ENCODE data around the gene MAP1LC3B2.

The MAP1LC3B2 gene

DNA sequence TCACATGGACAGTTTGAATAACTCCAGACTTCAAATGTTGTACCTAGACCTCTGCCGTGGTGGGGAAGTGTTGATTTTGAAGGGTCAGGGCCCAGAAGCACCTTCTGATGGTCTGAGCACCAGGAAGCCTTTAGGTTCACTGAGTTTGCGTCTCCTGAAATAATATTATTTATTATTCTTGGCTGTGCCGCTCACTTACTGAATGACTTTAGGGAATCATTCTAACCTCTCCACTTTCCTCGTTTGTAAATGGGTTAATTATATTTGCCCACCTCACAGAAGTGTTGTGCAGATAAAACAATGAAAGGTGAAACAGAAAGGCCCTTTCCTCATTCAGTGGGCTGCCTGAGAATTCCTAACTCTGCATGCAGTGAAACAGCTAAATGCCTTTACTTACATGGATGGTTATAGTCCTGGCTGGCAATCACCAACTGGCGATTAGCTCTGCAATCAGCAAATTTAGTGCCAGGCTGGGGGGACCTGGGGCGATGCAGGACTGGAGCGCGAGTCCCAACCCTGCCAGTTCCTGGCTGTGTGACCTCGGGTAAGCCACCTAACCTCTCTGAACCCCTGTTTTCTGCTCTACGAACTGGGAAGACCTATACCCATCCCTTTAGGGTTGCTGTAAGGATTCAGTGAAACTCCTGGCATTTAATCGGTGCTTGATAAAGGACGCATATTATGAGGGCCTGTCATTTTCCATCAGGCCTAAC, 57.5 kb downstream of the MAP1LC3B2 start:
- DNase-seq: no peak

DNA sequence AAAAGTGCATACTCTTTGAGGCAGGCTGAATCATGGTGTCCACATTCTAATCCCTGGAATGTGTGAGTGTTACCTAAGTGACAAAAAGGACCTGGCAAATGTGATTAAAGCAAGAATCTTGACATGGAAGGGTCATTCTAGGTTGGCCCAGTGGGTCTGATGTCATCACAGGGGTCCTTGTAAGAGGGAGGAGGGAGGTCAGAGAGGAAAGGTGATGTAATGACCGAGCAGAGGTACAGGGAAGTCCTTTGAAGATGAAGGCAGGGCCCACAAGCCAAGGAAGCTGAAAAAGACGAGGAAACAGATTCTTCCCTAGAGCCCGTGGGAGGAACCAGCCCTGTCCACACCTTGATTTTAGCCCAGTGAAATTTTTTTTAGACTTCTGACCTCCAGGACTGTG, 60.1 kb downstream of the MAP1LC3B2 start:
- no peak for DNase-seq

DNA sequence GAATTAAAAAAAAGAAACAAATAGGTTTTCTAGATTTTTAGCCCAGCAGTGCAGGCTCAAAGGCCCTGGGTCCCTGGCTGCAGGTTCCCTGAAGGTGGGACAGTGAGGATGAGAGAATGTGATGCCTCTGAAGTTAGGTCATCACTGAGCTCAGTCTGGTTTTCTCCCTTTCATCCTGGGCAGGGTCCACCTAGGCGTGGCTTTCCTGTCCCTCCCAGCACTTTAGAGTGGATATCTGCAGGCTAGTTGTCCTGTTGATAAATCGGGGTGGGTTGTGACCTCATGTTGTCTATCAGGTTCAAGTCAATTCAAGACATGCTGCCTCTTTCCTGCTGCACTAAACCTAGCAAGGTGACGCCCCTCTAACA, 60.9 kb downstream of the MAP1LC3B2 start:
- DNase-seq: no peak

DNA sequence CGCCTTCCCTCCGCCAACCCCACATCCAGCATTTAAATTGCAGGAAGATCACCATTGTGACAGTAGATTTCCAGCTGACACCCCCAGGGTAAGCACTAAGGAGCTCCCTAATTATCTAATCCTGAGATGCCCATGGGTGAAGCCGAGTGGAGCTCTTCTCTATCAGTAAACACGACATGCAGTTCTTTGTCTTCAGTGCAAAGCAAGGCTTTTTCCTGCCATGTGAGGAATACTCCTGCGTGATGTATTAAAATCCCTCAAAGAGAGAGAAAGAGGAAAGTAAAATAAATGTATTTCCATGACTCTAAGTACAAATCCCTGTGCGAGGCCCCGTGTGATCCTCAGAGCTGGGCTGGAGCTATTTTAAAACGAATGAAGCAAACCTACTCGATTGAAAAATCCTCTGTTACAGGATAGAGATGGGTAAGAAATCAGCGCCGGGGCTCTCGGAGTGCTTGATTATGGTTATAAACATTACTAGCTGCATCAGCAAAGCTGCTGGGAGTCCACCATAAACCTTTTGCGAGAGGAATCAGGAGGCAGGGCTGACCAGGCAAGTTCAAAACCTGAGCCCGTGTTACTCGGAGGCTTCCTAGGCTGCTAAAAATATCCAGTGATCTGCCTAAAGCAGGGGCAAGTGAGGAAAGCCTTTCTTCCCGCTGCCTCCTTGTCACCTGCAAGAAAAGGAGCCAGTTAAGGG, 61.5 kb downstream of the MAP1LC3B2 start:
- DNase-seq: no peak

DNA sequence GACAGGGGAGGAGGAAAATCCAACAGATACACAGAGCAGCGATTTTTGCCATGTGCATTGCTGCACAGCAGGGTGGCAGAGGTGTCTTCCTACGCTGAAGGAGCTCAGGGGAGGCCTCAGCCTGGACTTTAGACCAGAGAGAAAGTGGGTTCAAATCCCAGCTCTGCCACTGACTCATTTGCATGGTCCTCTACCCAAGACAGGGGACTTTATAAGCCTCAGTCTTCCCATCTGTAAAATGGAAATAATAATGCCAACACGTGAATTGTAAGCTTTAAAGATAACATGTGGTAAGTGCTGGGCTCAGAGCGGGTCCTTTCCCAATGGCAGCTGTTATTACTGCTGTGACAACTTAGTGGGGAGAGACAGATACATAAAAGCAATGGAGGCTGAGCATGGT, 62.0 kb downstream of the MAP1LC3B2 start:
- DNase-seq: no peak

DNA sequence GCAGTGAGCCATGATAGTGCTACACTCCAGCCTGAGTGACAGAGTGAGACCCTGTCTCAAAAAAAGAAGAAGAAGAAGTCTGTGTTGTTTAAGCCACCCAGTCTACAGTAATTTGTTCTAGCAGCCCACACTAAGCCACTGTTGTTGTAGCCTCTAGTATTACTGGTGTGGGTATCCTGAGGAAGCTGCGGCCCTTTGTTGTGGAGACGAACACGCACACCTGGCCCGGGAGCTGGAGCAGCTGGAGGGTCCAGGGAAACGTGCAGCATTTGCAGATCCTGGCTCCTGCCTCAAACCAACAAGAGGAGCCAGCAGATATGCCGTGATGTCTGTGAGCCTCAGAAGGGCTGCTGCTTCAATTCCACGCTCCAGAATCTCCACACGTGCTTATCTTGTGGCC, 65.3 kb downstream of the MAP1LC3B2 start:
- no peak for DNase-seq

DNA sequence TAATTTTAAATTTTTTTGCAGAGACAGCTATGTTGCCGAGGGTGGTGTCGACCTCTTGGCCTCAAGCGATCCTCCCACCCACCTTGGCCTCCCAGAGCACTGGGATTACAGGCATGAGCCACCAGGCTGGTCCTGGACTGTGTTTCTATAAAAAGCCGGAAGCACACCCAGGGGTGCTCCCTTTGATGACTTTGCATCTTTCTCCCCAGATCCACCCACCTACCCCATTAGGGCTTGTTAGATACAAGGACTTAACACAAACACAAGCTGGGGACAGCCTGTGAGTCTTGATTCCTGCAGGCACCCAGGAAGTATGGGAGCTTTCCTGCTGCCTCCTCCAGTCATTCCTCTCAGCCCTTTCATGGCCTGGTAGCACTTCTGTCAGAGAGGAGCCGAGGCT, 67.0 kb downstream of the MAP1LC3B2 start:
- no peak for DNase-seq

All from activated T-cell treated with anti-CD3 and anti-CD28 coated beads, Interleukin-2, amount 50 U/mL, for 48 hours (primary cell).